IMR-90 (cell line): ENCODE data around the gene CD99. TPM values are rescaled to one million over a fixed set of nuclear protein-coding genes. Genes with fewer than 3 reads are reported as not detected.
A peak's percentile ranks its signal among the peaks of the same experiment; 100 is the strongest.

Source experiments
- ATAC-seq: fragments of 200-7000 bp; cut with Tn5 transposase; 2 replicates; pipeline ENCODE4 v1.9.1; 2020; ENCODE audit warnings: low read depth, mild to moderate bottlenecking, moderate library complexity
- BruUV-seq: library from RNA; stranded (reverse); fragments of 400-500 nt; replicated peaks from 2 replicates; lab custom pipeline; 2021; lab: Mats Ljungman, UMichigan
- CTCF ChIA-PET: fragments of 300-600 bp; formaldehyde crosslinking; extraction: SDS; loops from one replicate; lab custom pipeline; 2021; ENCODE audit warnings: antibody characterized with exemption; lab: Yijun Ruan, JAX
- POLR2A ChIA-PET: fragments of 300-600 bp; sonication (Branson Sonifier 250); formaldehyde crosslinking; loops from one replicate; lab custom pipeline; 2022; ENCODE audit warnings: antibody characterized with exemption; ENCODE audit not compliant: unreplicated experiment; lab: Charles Lee
- DNase-seq: peaks from one replicate; pipeline ENCODE4 v3.0.0; 2013
- H2AFZ ChIP-seq: replicated peaks from 2 replicates; pipeline ENCODE3; 2013; ENCODE audit warnings: low read length, mild to moderate bottlenecking; ENCODE audit not compliant: poor library complexity
- H2AK5ac ChIP-seq: 2 replicates; pipeline ENCODE4 v1.6.1; 2013; ENCODE audit warnings: low read depth, low read length, inconsistent platforms
- H2AK9ac ChIP-seq: replicated peaks from 2 replicates; pipeline ENCODE3; 2013; ENCODE audit warnings: mild to moderate bottlenecking, low read depth, low read length, moderate library complexity; ENCODE audit not compliant: poor library complexity
- H2BK120ac ChIP-seq: 2 replicates; pipeline ENCODE4 v1.6.1; 2013; ENCODE audit warnings: low read depth, low read length, inconsistent platforms
- H2BK15ac ChIP-seq: 3 replicates; pipeline ENCODE4 v1.6.1; 2013; ENCODE audit warnings: low read depth, low read length, inconsistent platforms
- H2BK20ac ChIP-seq: 2 replicates; pipeline ENCODE4 v1.6.1; 2013; ENCODE audit warnings: low read depth, mild to moderate bottlenecking, inconsistent platforms, low read length, moderate library complexity
- H2BK5ac ChIP-seq: 2 replicates; pipeline ENCODE4 v1.6.1; 2013; ENCODE audit warnings: mild to moderate bottlenecking, low read depth, low read length, inconsistent platforms; ENCODE audit not compliant: poor library complexity, severe bottlenecking
- H3K14ac ChIP-seq: replicated peaks from 2 replicates; pipeline ENCODE4 v1.6.1; 2013; ENCODE audit warnings: low read depth, low read length, inconsistent platforms
- H3K18ac ChIP-seq: 2 replicates; pipeline ENCODE4 v1.6.1; 2013; ENCODE audit warnings: low read depth, low read length, control low read depth
- H3K23ac ChIP-seq: 2 replicates; pipeline ENCODE4 v1.6.1; 2013; ENCODE audit warnings: low read depth, low read length, inconsistent platforms
- H3K27ac ChIP-seq: 2 replicates; pipeline ENCODE4 v1.5.1; 2013; ENCODE audit warnings: mild to moderate bottlenecking, control low read depth, low read length; ENCODE audit not compliant: insufficient read depth
- H3K27me3 ChIP-seq: 2 replicates; pipeline ENCODE4 v1.6.1; 2013; ENCODE audit warnings: low read length; ENCODE audit not compliant: control insufficient read depth, insufficient read depth
- H3K36me3 ChIP-seq: 2 replicates; pipeline ENCODE4 v1.6.1; 2013; ENCODE audit warnings: low read length, mixed read lengths; ENCODE audit not compliant: control insufficient read depth, insufficient read depth
- H3K4ac ChIP-seq: 2 replicates; pipeline ENCODE4 v1.6.1; 2013; ENCODE audit warnings: low read depth, low read length, inconsistent platforms
- H3K4me1 ChIP-seq: 2 replicates; pipeline ENCODE4 v1.6.1; 2013; ENCODE audit warnings: low read length, mixed read lengths; ENCODE audit not compliant: control insufficient read depth, insufficient read depth
- H3K4me2 ChIP-seq: 2 replicates; pipeline ENCODE4 v1.6.1; 2013; ENCODE audit warnings: low read depth, mild to moderate bottlenecking, control low read depth, low read length, moderate library complexity
- H3K4me3 ChIP-seq: 2 replicates; pipeline ENCODE4 v1.5.1; 2013; ENCODE audit warnings: low read depth, mild to moderate bottlenecking, control low read depth, low read length, moderate library complexity; ENCODE audit not compliant: insufficient read depth
- H3K56ac ChIP-seq: 2 replicates; pipeline ENCODE4 v1.6.1; 2013; ENCODE audit warnings: low read length, inconsistent platforms; ENCODE audit not compliant: insufficient read depth; ENCODE audit errors: extremely low read depth
- H3K79me1 ChIP-seq, 2 experiments: 2 replicates each; pipeline ENCODE4 v1.6.1; 2013; ENCODE audit warnings: low read length in 2 of 2, inconsistent platforms in 1 of 2, low read depth in 1 of 2
- H3K9ac ChIP-seq: 2 replicates; pipeline ENCODE4 v1.6.1; 2013; ENCODE audit warnings: low read depth, low read length, control low read depth
- H3K9me1 ChIP-seq: 2 replicates; pipeline ENCODE4 v1.6.1; 2013; ENCODE audit warnings: low read length, inconsistent platforms; ENCODE audit not compliant: insufficient read depth
- H3K9me3 ChIP-seq: 2 replicates; pipeline ENCODE4 v1.6.1; 2013; ENCODE audit warnings: low read length; ENCODE audit not compliant: control insufficient read depth, insufficient read depth
- H4K20me1 ChIP-seq: 2 replicates; pipeline ENCODE4 v1.6.1; 2013; ENCODE audit warnings: low read length, inconsistent platforms; ENCODE audit not compliant: insufficient read depth
- H4K5ac ChIP-seq: 2 replicates; pipeline ENCODE4 v1.6.1; 2013; ENCODE audit warnings: mild to moderate bottlenecking, low read depth, low read length, control low read depth
- H4K8ac ChIP-seq, 2 experiments: 2 replicates each; pipeline ENCODE4 v1.6.1; 2013; ENCODE audit warnings: low read depth in 2 of 2, low read length in 2 of 2, control low read depth in 1 of 2, inconsistent platforms in 1 of 2
- H4K91ac ChIP-seq: 2 replicates; pipeline ENCODE4 v1.6.1; 2013; ENCODE audit warnings: low read depth, low read length, inconsistent platforms; ENCODE audit not compliant: insufficient read depth
- CEBPB ChIP-seq: IDR thresholded peaks from 2 replicates; pipeline ENCODE4 v1.6.1; 2012; ENCODE audit warnings: low read depth, low read length, improper control_type of control experiment
- CHD1 ChIP-seq: IDR thresholded peaks from 2 replicates; pipeline ENCODE4 v1.6.1; 2012; ENCODE audit warnings: low read depth, low read length, improper control_type of control experiment
- MAFK ChIP-seq: IDR thresholded peaks from 2 replicates; pipeline ENCODE4 v1.6.1; 2012; ENCODE audit warnings: low read depth, low read length, improper control_type of control experiment
- MAZ ChIP-seq: IDR thresholded peaks from 2 replicates; pipeline ENCODE4 v1.6.1; 2012; ENCODE audit warnings: low read depth, mild to moderate bottlenecking, low read length, improper control_type of control experiment, moderate library complexity, borderline replicate concordance
- MXI1 ChIP-seq: IDR thresholded peaks from 2 replicates; pipeline ENCODE4 v1.6.1; 2012; ENCODE audit warnings: low read depth, mild to moderate bottlenecking, low read length, moderate library complexity, borderline replicate concordance
- NFE2L2 ChIP-seq: fragments of 150-350 bp; IDR thresholded peaks from 2 replicates; pipeline ENCODE4 v1.6.1; 2016; ENCODE audit warnings: low read depth, mild to moderate bottlenecking, low read length
- RAD21 ChIP-seq: IDR thresholded peaks from 2 replicates; pipeline ENCODE4 v1.6.1; 2012; ENCODE audit warnings: low read length, improper control_type of control experiment
- RCOR1 ChIP-seq: IDR thresholded peaks from 2 replicates; pipeline ENCODE4 v1.6.1; 2012; ENCODE audit warnings: mild to moderate bottlenecking, low read length, improper control_type of control experiment; ENCODE audit not compliant: insufficient replicate concordance
- RFX5 ChIP-seq: IDR thresholded peaks from 2 replicates; pipeline ENCODE4 v1.8.0; 2012; ENCODE audit warnings: low read depth, mild to moderate bottlenecking, low read length, moderate library complexity
- USF2 ChIP-seq: fragments of 150-350 bp; IDR thresholded peaks from 2 replicates; pipeline ENCODE4 v1.6.1; 2017; ENCODE audit warnings: mild to moderate bottlenecking, antibody characterized with exemption, low read length, low read depth
- WGBS, 2 experiments: methylation state at CpG; one replicate each; pipeline versions ENCODE4 v1.1.5 to v1.1.7; 2013; ENCODE audit warnings: missing lambda C conversion rate in 2 of 2; ENCODE audit not compliant: insufficient read length in 1 of 2; ENCODE audit errors: extremely low coverage in 2 of 2; 5-methylcytosine and 5-hydroxymethylcytosine counted together
- dilution Hi-C: fragments of 300-500 bp; cut with HindIII; formaldehyde crosslinking; loops from one replicate; pipeline ENCODE4 v1.14.3; 2018; ENCODE audit warnings: low sequenced_read_pairs; ENCODE audit not compliant: unreplicated experiment
- in situ Hi-C: fragments of 300-500 bp; cut with MboI; formaldehyde crosslinking; loops from 3 replicates; pipeline ENCODE4 v1.14.3; 2019; ENCODE audit warnings: low sequenced_read_pairs, inconsistent platforms, mixed read lengths
- intact Hi-C: fragments of 100-400 bp; cut with micrococcal nuclease; formaldehyde crosslinking; loops from 2 replicates; pipeline ENCODE4 v1.10.0; 2022
- polyA plus RNA-seq, 3 experiments: library from polyadenylated mRNA; depleted of rRNA; stranded (reverse); fragments of >200 nt; gene quantifications; 2 replicates each; pipeline ENCODE4 v1.2.3, GENCODE V29; 2012; ENCODE audit warnings: low replicate concordance in 1 of 3
- total RNA-seq: library from RNA; depleted of rRNA; stranded (reverse); fragments of >200 nt; gene quantifications from 2 replicates; pipeline ENCODE4 v1.2.3, GENCODE V29; 2012
- TF ChIP-seq, protein P1 (sequence below): conservative IDR thresholded peaks from 2 replicates; pipeline ENCODE4 v1.5.1; 2012; ENCODE audit warnings: mild to moderate bottlenecking, low read depth, low read length, improper control_type of control experiment

Gene CD99
- total and polyA plus RNA-seq, 2 of the 4 experiments (the other 2 are of a cell fraction): 102 to 369 TPM

DNA sequence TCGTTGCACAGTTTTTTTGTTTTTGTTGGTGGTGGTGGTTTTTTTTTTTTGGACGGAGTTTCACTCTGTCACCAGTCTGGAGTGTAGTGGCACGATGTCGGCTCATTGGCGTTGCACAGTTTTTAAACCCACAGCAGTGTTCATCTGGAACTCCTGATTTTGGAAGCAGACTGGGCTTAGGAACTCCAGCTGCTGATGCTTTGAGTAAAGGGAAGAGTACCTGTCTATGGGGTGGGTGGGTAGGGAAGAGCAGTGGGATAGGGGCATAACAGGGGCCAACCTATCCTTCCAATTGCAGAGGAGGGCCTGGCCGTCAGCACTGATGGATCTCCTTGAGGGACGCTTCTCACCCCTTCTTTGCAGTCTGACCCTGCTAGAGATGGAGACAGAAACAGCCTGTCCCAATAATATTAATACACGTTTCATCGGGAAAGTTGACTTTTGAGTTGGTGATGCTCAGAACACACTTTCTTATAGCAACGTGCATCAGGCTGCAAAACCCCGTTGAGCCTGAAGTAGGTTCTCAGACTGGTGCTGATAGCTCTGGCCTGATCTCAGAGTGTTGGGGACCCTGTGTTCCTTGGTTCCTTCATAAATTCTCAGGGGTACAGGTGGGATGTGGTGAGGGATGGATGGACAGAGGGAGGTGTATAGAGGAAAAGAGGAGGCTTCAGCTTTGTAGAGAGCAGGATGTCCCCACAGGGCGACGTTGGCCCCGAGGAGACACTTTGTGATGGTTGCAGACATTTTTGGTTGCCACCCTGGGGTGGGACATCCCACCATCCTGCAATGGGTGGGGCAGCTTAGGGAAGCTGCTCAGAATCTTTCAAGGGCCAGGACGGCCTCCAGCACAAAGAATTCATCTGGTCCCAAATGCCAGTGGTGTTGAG lies 2.3 kb downstream of the CD99 start:
- no peaks in the 10 kb centered on the region for H3K9me3 ChIP-seq
- H2BK15ac ChIP-seq: no peak overlapping the region
- H4K5ac ChIP-seq: no peak overlapping the region
- H3K4me1 ChIP-seq: peaks cover 14% of the 10 kb centered on the region
- no peak overlapping the region for H3K27ac ChIP-seq
- no peak overlapping the region for H2AFZ ChIP-seq
- in situ Hi-C loops: no loop called here
- TF ChIP-seq MAFK (no peak), RCOR1 (no peak), RAD21 (no peak), MAZ (no peak), NFE2L2 (no peak), MXI1 (no peak), USF2 (no peak), CEBPB (no peak), CHD1 (no peak), RFX5 (no peak)
- TF ChIP-seq, protein P1, sequence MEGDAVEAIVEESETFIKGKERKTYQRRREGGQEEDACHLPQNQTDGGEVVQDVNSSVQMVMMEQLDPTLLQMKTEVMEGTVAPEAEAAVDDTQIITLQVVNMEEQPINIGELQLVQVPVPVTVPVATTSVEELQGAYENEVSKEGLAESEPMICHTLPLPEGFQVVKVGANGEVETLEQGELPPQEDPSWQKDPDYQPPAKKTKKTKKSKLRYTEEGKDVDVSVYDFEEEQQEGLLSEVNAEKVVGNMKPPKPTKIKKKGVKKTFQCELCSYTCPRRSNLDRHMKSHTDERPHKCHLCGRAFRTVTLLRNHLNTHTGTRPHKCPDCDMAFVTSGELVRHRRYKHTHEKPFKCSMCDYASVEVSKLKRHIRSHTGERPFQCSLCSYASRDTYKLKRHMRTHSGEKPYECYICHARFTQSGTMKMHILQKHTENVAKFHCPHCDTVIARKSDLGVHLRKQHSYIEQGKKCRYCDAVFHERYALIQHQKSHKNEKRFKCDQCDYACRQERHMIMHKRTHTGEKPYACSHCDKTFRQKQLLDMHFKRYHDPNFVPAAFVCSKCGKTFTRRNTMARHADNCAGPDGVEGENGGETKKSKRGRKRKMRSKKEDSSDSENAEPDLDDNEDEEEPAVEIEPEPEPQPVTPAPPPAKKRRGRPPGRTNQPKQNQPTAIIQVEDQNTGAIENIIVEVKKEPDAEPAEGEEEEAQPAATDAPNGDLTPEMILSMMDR: no peak
- no peaks in the 10 kb centered on the region; the same call in 1 of the 2 replicates for H3K27me3 ChIP-seq
- H3K56ac ChIP-seq: no peak overlapping the region
- H3K4me3 ChIP-seq: no peak overlapping the region
- intact Hi-C loops: loop anchor here (2.0 to 5.0 kb wide), 2 partner anchors 13 to 76 kb away; no protein-coding TSS in a partner anchor
- no peak overlapping the region for H2AK9ac ChIP-seq
- H4K20me1 ChIP-seq: peaks cover 42% of the 10 kb centered on the region
- ATAC-seq: no peak
- H2AK5ac ChIP-seq: no peak overlapping the region
- dilution Hi-C loops: no loop called here
- H3K4me2 ChIP-seq: peak overlapping the region; percentile 79
- H4K8ac ChIP-seq: no peak overlapping the region
- H3K9me1 ChIP-seq: peaks cover 12% of the 10 kb centered on the region
- no peak overlapping the region for H2BK5ac ChIP-seq
- H3K23ac ChIP-seq: peak overlapping the region; percentile 59
- no peak overlapping the region for H3K18ac ChIP-seq
- DNase-seq: no peak
- BruUV-seq: no TSS peak
- peaks cover 4 to 49% of the 10 kb centered on the region in 2 experiments for H3K79me1 ChIP-seq
- no peak overlapping the region for H4K91ac ChIP-seq
- CTCF ChIA-PET: no interaction called here
- WGBS, 2 experiments: 80% methylated on average over 1 of the region's 15 CpGs; no CpG with 5 or more reads in 1 of the 2 experiments
- POLR2A ChIA-PET: no interaction called here
- 0 out of 2 replicates have a peak overlapping the region, but pooled peaks have one; percentile 0 for H3K14ac ChIP-seq
- H2BK120ac ChIP-seq: no peak overlapping the region
- H2BK20ac ChIP-seq: no peak overlapping the region
- 0 out of 2 replicates have a peak overlapping the region, but pooled peaks have one; percentile 88 for H3K9ac ChIP-seq
- no peak overlapping the region for H3K4ac ChIP-seq
- peaks cover 2% of the 10 kb centered on the region; the same call in 1 of the 2 replicates for H3K36me3 ChIP-seq
